B cell (primary cell): ENCODE measurements around the gene ACACB. TPM values are rescaled to one million over a fixed set of nuclear protein-coding genes. Genes with fewer than 3 reads are reported as not detected.

Experiments
- ATAC-seq: fragments of 200-7000 bp; cut with Tn5 transposase; one replicate; pipeline ENCODE4 v1.10.0; 2021; ENCODE audit warnings: low read depth, mild to moderate bottlenecking, moderate number of reproducible peaks, moderate library complexity
- CTCF ChIA-PET: fragments of 350-600 bp; sonication (Branson Sonifier 250); formaldehyde crosslinking; loops from one replicate; lab custom pipeline; 2021; ENCODE audit warnings: antibody characterized with exemption, inconsistent platforms; lab: Charles Lee
- POLR2A ChIA-PET: fragments of 350-600 bp; sonication (Branson Sonifier 250); formaldehyde crosslinking; loops from one replicate; lab custom pipeline; 2021; ENCODE audit warnings: antibody characterized with exemption; lab: Charles Lee
- DNase-seq: peaks from one replicate; pipeline ENCODE4 v3.0.0; 2013
- H2AFZ ChIP-seq: 2 replicates; pipeline ENCODE4 v1.6.1; 2012; ENCODE audit warnings: mild to moderate bottlenecking, low read depth, low read length; ENCODE audit not compliant: insufficient read depth, poor library complexity, severe bottlenecking
- H3K27ac ChIP-seq, 2 donors: 1 replicate in 1 of 2; 2 replicates in 1 of 2; pipeline ENCODE4 v1.5.1; 2012 to 2013; ENCODE audit warnings: low read length in 2 of 2, mild to moderate bottlenecking in 2 of 2, moderate library complexity in 1 of 2
- H3K27me3 ChIP-seq, 4 experiments: fragments of 200-600 bp in 1 of 4; sonication (generic) in 1 of 4; replicated peaks in 1 of 4; 1 replicate in 2 of 4; 2 replicates in 2 of 4; pipeline versions ENCODE4 v1.6.1 to v1.7.0; 2013 to 2016; ENCODE audit warnings: low read length in 3 of 4, mild to moderate bottlenecking in 2 of 4, mixed read lengths in 1 of 4, moderate library complexity in 1 of 4; ENCODE audit not compliant: insufficient read depth in 4 of 4, control insufficient read depth in 3 of 4; ENCODE audit errors: control extremely low read depth in 1 of 4
- H3K36me3 ChIP-seq, 2 experiments: replicated peaks in 1 of 2; 1 replicate in 1 of 2; 2 replicates in 1 of 2; pipeline versions ENCODE4 v1.6.1 to v1.7.1; 2013; ENCODE audit warnings: low read length in 1 of 2; ENCODE audit not compliant: insufficient read depth in 2 of 2, control insufficient read depth in 1 of 2; ENCODE audit errors: control extremely low read depth in 1 of 2, extremely low read depth in 1 of 2
- H3K4me1 ChIP-seq, 2 donors: fragments of 200-600 bp in 1 of 2; sonication (generic) in 1 of 2; 1 replicate in 1 of 2; 2 replicates in 1 of 2; pipeline versions ENCODE4 v1.5.1 to v1.6.1; 2013 to 2017; ENCODE audit warnings: low read length in 2 of 2; ENCODE audit not compliant: control insufficient read depth in 2 of 2, insufficient read depth in 2 of 2
- H3K4me2 ChIP-seq: replicated peaks from 2 replicates; pipeline ENCODE3; 2012; ENCODE audit warnings: mild to moderate bottlenecking, low read depth, low read length; ENCODE audit not compliant: poor library complexity, severe bottlenecking
- H3K4me3 ChIP-seq, 5 experiments: fragments of 200-600 bp in 1 of 5; sonication (generic) in 1 of 5; 1 replicate in 3 of 5; 2 replicates in 2 of 5; pipeline versions ENCODE4 v1.5.1 to v1.7.0; 2011 to 2016; ENCODE audit warnings: low read length in 4 of 5, mild to moderate bottlenecking in 4 of 5, low read depth in 2 of 5, control low read depth in 1 of 5, moderate library complexity in 1 of 5; ENCODE audit not compliant: insufficient read depth in 1 of 5; ENCODE audit errors: control extremely low read depth in 1 of 5, extremely low read depth in 1 of 5
- H3K79me2 ChIP-seq: fragments of 200-600 bp; sonication (generic); one replicate; pipeline ENCODE4 v1.6.0; 2016; ENCODE audit warnings: low read length; ENCODE audit not compliant: control insufficient read depth, insufficient read depth
- H3K9ac ChIP-seq: fragments of 200-600 bp; sonication (generic); 2 replicates; pipeline ENCODE4 v1.6.1; 2017; ENCODE audit warnings: mild to moderate bottlenecking, low read length, moderate library complexity
- H3K9me3 ChIP-seq, 3 donors: one replicate each; pipeline versions ENCODE4 v1.6.1 to v1.7.1; 2013; ENCODE audit warnings: low read length in 2 of 3; ENCODE audit not compliant: control insufficient read depth in 2 of 3, insufficient read depth in 1 of 3; ENCODE audit errors: control extremely low read depth in 1 of 3
- H4K20me1 ChIP-seq: 2 replicates; pipeline ENCODE4 v1.6.0; 2012; ENCODE audit warnings: mild to moderate bottlenecking, low read length; ENCODE audit not compliant: insufficient read depth, control insufficient read depth, poor library complexity, severe bottlenecking
- H3K27ac Mint-ChIP-seq: one replicate; pipeline ENCODE4 v1.8.0; 2021; ENCODE audit warnings: mixed read lengths
- H3K27me3 Mint-ChIP-seq: one replicate; pipeline ENCODE4 v1.8.0; 2021; ENCODE audit warnings: mixed read lengths
- H3K4me1 Mint-ChIP-seq: one replicate; pipeline ENCODE4 v1.8.0; 2021; ENCODE audit warnings: mixed read lengths
- H3K4me3 Mint-ChIP-seq: one replicate; pipeline ENCODE4 v1.8.0; 2021; ENCODE audit warnings: mixed read lengths
- H3K9me3 Mint-ChIP-seq: one replicate; pipeline ENCODE4 v1.8.0; 2022; ENCODE audit warnings: mixed read lengths; ENCODE audit not compliant: insufficient read depth
- EZH2 ChIP-seq: IDR thresholded peaks from 2 replicates; pipeline ENCODE4 v1.6.1; 2012; ENCODE audit warnings: borderline replicate concordance, low read depth, mild to moderate bottlenecking, moderate library complexity, low read length; ENCODE audit not compliant: insufficient read depth, poor library complexity, severe bottlenecking
- WGBS: methylation state at CpG from one replicate; pipeline ENCODE4 v1.1.5; 2013; ENCODE audit warnings: missing lambda C conversion rate; ENCODE audit not compliant: insufficient coverage; 5-methylcytosine and 5-hydroxymethylcytosine counted together
- intact Hi-C: fragments of 100-400 bp; cut with micrococcal nuclease; formaldehyde crosslinking; loops from one replicate; pipeline ENCODE4 v1.10.0; 2022
- polyA plus RNA-seq: library from polyadenylated mRNA; depleted of rRNA; stranded (reverse); fragments of >200 nt; gene quantifications from 2 replicates; pipeline ENCODE4 v1.2.3, GENCODE V29; 2012
- total RNA-seq, 2 donors: library from RNA; stranded (reverse); fragments of 120-200 nt in 1 of 2; gene quantifications; 1 replicate in 1 of 2; 2 replicates in 1 of 2; pipeline versions ENCODE4 v1.2.3 to v1.2.4, GENCODE V29; 2013 to 2022
- TF ChIP-seq, protein P1 (sequence below): fragments of 200-600 bp; IDR thresholded peaks from one replicate; pipeline ENCODE4 v1.8.0; 2022; ENCODE audit warnings: antibody characterized with exemption, mild to moderate bottlenecking

The ACACB gene
- total and polyA plus RNA-seq, 2 donors (not counting 1 experiment from before 2014, with no cell fraction given), result 7.4 to 27.5 TPM

GRCh38 chr12:109218996-109219395, 102.6 kb downstream of the ACACB start:
- Mint-ChIP-seq H3K4me3 (no peak overlapping the region), H3K9me3 (no peaks in the 10 kb centered on the region), H3K27ac (no peak overlapping the region), H3K4me1 (no peaks in the 10 kb centered on the region), H3K27me3 (no peaks in the 10 kb centered on the region)
- ChIA-PET CTCF (no interaction called here), POLR2A (no interaction called here)
- no peak for DNase-seq
- no peak for ATAC-seq
- H3K79me2 ChIP-seq, result no peaks in the 10 kb centered on the region
- no peak overlapping the region for H3K27ac ChIP-seq
- no peak overlapping the region for H3K4me3 ChIP-seq
- no peak overlapping the region for H3K4me2 ChIP-seq
- H3K9ac ChIP-seq, result no peak overlapping the region
- H3K27me3 ChIP-seq, result no peaks in the 10 kb centered on the region
- no peaks in the 10 kb centered on the region for H3K4me1 ChIP-seq
- peaks cover 0 to 2% of the 10 kb centered on the region in 2 experiments for H3K36me3 ChIP-seq
- H2AFZ ChIP-seq, result no peak overlapping the region
- H3K9me3 ChIP-seq, result no peaks in the 10 kb centered on the region
- H4K20me1 ChIP-seq, result no peaks in the 10 kb centered on the region
- intact Hi-C loops, result no loop called here
- 100% methylated on average over 2 of the region's 6 CpGs for WGBS
- no peak for TF ChIP-seq EZH2
- TF ChIP-seq, protein P1, sequence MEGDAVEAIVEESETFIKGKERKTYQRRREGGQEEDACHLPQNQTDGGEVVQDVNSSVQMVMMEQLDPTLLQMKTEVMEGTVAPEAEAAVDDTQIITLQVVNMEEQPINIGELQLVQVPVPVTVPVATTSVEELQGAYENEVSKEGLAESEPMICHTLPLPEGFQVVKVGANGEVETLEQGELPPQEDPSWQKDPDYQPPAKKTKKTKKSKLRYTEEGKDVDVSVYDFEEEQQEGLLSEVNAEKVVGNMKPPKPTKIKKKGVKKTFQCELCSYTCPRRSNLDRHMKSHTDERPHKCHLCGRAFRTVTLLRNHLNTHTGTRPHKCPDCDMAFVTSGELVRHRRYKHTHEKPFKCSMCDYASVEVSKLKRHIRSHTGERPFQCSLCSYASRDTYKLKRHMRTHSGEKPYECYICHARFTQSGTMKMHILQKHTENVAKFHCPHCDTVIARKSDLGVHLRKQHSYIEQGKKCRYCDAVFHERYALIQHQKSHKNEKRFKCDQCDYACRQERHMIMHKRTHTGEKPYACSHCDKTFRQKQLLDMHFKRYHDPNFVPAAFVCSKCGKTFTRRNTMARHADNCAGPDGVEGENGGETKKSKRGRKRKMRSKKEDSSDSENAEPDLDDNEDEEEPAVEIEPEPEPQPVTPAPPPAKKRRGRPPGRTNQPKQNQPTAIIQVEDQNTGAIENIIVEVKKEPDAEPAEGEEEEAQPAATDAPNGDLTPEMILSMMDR, result no peak

GRCh38 chr12:109219938-109220337, 103.6 kb downstream of the ACACB start:
- no peaks in the 10 kb centered on the region for H3K79me2 ChIP-seq
- Mint-ChIP-seq H3K4me1 (no peaks in the 10 kb centered on the region), H3K27me3 (no peaks in the 10 kb centered on the region), H3K4me3 (no peak overlapping the region), H3K9me3 (no peaks in the 10 kb centered on the region), H3K27ac (no peak overlapping the region)
- no peaks in the 10 kb centered on the region for H4K20me1 ChIP-seq
- H3K9ac ChIP-seq, result no peak overlapping the region
- POLR2A ChIA-PET, result no interaction called here
- CTCF ChIA-PET, result no interaction called here
- no peaks in the 10 kb centered on the region for H3K4me1 ChIP-seq
- TF ChIP-seq, protein P1, result no peak
- TF ChIP-seq EZH2, result no peak
- no peaks in the 10 kb centered on the region for H3K9me3 ChIP-seq
- H3K27me3 ChIP-seq, result no peaks in the 10 kb centered on the region
- H3K27ac ChIP-seq, result no peak overlapping the region
- no peak overlapping the region for H2AFZ ChIP-seq
- WGBS, result 100% methylated on average over 2 of the region's 2 CpGs
- DNase-seq (no peak), ATAC-seq (no peak)
- no peak overlapping the region for H3K4me3 ChIP-seq
- intact Hi-C loops, result no loop called here
- no peak overlapping the region for H3K4me2 ChIP-seq
- H3K36me3 ChIP-seq, result peaks cover 0 to 2% of the 10 kb centered on the region in 2 experiments
